Adrenal gland (tissue), 12 donors: ENCODE results near the gene SCAF1. TPM values are rescaled to one million over a fixed set of nuclear protein-coding genes. Genes with fewer than 3 reads are reported as not detected.
A peak's percentile ranks its signal among the peaks of the same experiment; 100 is the strongest.

Experiments used
- DNase-seq, 7 donors: peaks; one replicate each; pipeline ENCODE4 v3.0.0-alpha.2; 2019 to 2020
- H3K27ac ChIP-seq, 5 donors: fragments of 200-600 bp; sonication (generic) in 4 of 5; 1 replicate in 3 of 5; 2 replicates in 2 of 5; pipeline versions ENCODE4 v1.5.1 to v1.8.0; 2016 to 2020; ENCODE audit warnings: mild to moderate bottlenecking in 1 of 5
- H3K27me3 ChIP-seq: fragments of 200-600 bp; 2 replicates; pipeline ENCODE4 v1.8.0; 2021
- H3K36me3 ChIP-seq, 2 donors: fragments of 200-600 bp; replicated peaks in 1 of 2; 1 replicate in 1 of 2; 2 replicates in 1 of 2; pipeline versions ENCODE4 v1.5.1 to v1.8.0; 2018 to 2022
- H3K4me1 ChIP-seq, 2 donors: fragments of 200-600 bp; replicated peaks in 1 of 2; 1 replicate in 1 of 2; 2 replicates in 1 of 2; pipeline versions ENCODE4 v1.5.1 to v1.8.0; 2018 to 2021
- H3K4me3 ChIP-seq, 4 donors: fragments of 200-600 bp; sonication (generic) in 3 of 4; one replicate each; pipeline ENCODE4 v1.5.1; 2016 to 2018
- H3K9me3 ChIP-seq, 3 donors: fragments of 200-600 bp; sonication (generic) in 1 of 3; replicated peaks in 1 of 3; 1 replicate in 2 of 3; 2 replicates in 1 of 3; pipeline versions ENCODE4 v1.5.1 to v1.8.0; 2016 to 2021
- POLR2A ChIP-seq, 2 donors: fragments of 450-650 bp; IDR thresholded peaks; one replicate each; pipeline ENCODE4 v1.6.1; 2017; ENCODE audit warnings: antibody characterized with exemption in 2 of 2, mild to moderate bottlenecking in 2 of 2, moderate library complexity in 1 of 2
- WGBS, 4 donors: extraction: QIAGEN DNeasy Blood & Tissue Kit in 2 of 4; methylation state at CpG; one replicate each; pipeline versions ENCODE4 v1.1.5 to v1.1.7; 2013 to 2017; 5-methylcytosine and 5-hydroxymethylcytosine counted together
- intact Hi-C, 2 donors: fragments of 100-400 bp; cut with DNase I; formaldehyde crosslinking; loops; one replicate each; pipeline versions ENCODE4 v1.14.1 to v1.15.0; 2022 to 2023
- polyA plus RNA-seq, 3 donors: library from polyadenylated mRNA; stranded (reverse); fragments of 200-250 nt in 2 of 3; fragments of 350-450 nt in 1 of 3; fragmentation: Illumina TruSeq in 1 of 3; extraction: RNeasy Lipid Tissue Mini Kit (QIAGEN cat#74804) in 1 of 3; gene quantifications; one replicate each; pipeline ENCODE4 v1.2.3, GENCODE V29; 2013 to 2014
- total RNA-seq, 9 donors: library from RNA; depleted of rRNA in 4 of 9; stranded (reverse); fragments of >200 nt in 4 of 9; fragments of 120-200 nt in 1 of 9; fragmentation: NEBNext Ultra II Directional in 1 of 9; extraction: Animal tissue kit (Norgen Biotek cat#: 25700) in 1 of 9; gene quantifications; one replicate each; pipeline versions ENCODE4 v1.1.0 to v1.2.4, GENCODE V29; 2013 to 2023
- TF ChIP-seq, protein P1 (sequence below), 6 experiments: fragments of 450-650 bp in 4 of 6; fragments of 200-600 bp in 2 of 6; sonication (generic) in 1 of 6; IDR thresholded peaks; 1 replicate in 5 of 6; 2 replicates in 1 of 6; pipeline versions ENCODE4 v1.5.1 to v1.8.0; 2016 to 2021; ENCODE audit warnings: antibody characterized with exemption in 6 of 6, mild to moderate bottlenecking in 2 of 6, moderate library complexity in 1 of 6
- donor health status: healthy with polysubstance abuse.
- donor health status: Bipolar disorder and iron deficiency.
- donor health status: DM: yes; HTN: yes; CAD: no.
- donor health status: DM: no; HTN: no; CAD: no.
- donor health status: DM: no; HTN: no; CAD: no.
- donor health status: DM: yes; HTN: yes; CAD: no.

SCAF1 gene
- total and polyA plus RNA-seq, 12 donors = 4.2 to 81.3 (median 39.0) TPM

DNA sequence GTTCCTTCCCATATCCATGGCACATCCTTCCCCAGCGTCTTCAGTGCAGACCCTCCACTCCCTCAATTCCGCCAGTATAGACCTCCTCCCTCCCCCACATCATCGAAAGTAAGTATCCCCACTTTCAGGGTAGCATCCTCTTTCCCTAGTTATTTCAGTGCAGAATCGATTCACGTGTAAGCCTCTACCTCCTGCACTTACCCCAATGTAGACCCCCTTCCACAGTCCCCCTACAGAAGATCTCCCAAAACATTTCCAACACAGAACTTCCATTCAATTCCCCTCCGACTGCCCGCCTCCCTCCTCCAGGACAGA lies 23.0 kb downstream of the SCAF1 start:
- Histone ChIP-seq H3K27ac (peak overlapping the region; percentile 72 to 92 (median 86)), H3K9me3 (no peaks in the 10 kb centered on the region), H3K4me3 (peak overlapping the region; percentile 53 to 79 (median 65)), H3K36me3 (peaks cover 0 to 27% of the 10 kb centered on the region in 2 donors), H3K4me1 (peaks cover 14 to 17% of the 10 kb centered on the region in 2 donors), H3K27me3 (no peaks in the 10 kb centered on the region)
- no peak for DNase-seq
- WGBS, 4 donors = 0 to 1% (median 0%) methylated on average over 7 of the region's 7 CpGs
- intact Hi-C loops = no loop called here
- TF ChIP-seq, protein P1, sequence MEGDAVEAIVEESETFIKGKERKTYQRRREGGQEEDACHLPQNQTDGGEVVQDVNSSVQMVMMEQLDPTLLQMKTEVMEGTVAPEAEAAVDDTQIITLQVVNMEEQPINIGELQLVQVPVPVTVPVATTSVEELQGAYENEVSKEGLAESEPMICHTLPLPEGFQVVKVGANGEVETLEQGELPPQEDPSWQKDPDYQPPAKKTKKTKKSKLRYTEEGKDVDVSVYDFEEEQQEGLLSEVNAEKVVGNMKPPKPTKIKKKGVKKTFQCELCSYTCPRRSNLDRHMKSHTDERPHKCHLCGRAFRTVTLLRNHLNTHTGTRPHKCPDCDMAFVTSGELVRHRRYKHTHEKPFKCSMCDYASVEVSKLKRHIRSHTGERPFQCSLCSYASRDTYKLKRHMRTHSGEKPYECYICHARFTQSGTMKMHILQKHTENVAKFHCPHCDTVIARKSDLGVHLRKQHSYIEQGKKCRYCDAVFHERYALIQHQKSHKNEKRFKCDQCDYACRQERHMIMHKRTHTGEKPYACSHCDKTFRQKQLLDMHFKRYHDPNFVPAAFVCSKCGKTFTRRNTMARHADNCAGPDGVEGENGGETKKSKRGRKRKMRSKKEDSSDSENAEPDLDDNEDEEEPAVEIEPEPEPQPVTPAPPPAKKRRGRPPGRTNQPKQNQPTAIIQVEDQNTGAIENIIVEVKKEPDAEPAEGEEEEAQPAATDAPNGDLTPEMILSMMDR (IDR thresholded peaks at IDR 0.05) = no peak
- TF ChIP-seq POLR2A (IDR thresholded peaks at IDR 0.05) = no peak

DNA sequence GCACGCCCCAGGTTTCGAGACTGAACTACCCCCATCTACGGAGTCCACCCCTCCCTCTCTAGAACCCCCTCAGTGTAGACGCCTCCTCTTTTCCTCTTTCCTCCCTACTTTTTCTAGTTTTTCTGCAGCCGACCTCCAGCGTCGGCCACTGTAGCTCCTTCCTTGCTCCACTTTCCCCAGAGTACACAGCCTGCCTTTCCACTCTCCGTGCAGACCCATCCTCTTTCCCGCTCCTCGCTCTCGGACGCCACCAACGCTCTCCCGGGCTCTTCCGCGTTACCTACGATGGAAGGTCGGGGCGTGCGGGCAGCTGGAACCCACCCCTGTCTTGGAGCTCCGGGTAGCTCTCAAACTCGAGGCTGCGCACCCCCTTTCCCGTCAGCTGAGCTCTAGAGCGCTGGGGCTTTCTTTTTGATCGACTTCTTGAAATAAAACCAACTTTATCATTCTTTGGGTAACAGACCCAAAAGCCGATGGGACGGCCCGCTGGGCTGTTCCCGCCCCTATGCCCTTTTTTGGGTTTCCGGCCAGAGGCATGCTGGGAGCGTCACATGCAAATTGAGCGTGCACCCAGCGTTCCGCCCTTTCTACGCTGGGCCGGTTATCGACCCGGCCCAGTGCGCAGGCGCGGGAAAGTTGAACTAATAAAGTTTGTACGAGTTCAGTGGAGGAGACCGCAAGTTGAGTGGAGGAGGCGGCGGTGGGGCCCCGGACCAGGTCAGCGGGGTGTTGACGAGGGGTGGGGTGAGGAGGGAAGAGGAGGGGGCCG lies 23.5 kb downstream of the SCAF1 start, which contains the start of the genes BCL2L12 and IRF3:
BCL2L12 (plus strand) TSS at position 583 of the 769 bp plus-strand sequence. CDS start 760 bp downstream, outside the sequence.
IRF3 (minus strand) TSS at position 507 of the 769 bp plus-strand sequence. CDS start 1,019 bp downstream, outside the sequence.
- WGBS, 4 donors = 0% methylated on average over 46 to 50 of the region's 50 CpGs
- Histone ChIP-seq H3K27ac (peak within 1 kb of the TSS; percentile 72 to 92 (median 86)), H3K9me3 (no peaks in the 10 kb centered on the region), H3K4me3 (peak within 1 kb of the TSS; percentile 53 to 79 (median 65)), H3K4me1 (peaks cover 14 to 17% of the 10 kb centered on the region in 2 donors), H3K36me3 (peaks cover 0 to 22% of the 10 kb centered on the region in 2 donors), H3K27me3 (no peaks in the 10 kb centered on the region)
- peak; percentile 50 to 77 for TF ChIP-seq POLR2A (IDR thresholded peaks at IDR 0.05)
- TF ChIP-seq, protein P1 (IDR thresholded peaks at IDR 0.05) = no peak
- intact Hi-C loops = no loop called here
- peak; percentile 98 to 99 (median 99) for DNase-seq

- TF ChIP-seq, protein P1 (IDR thresholded peaks at IDR 0.05) = peak in 1 of 6 experiments; percentile 10
- TF ChIP-seq POLR2A (IDR thresholded peaks at IDR 0.05) = no peak
- Histone ChIP-seq H3K4me1 (peaks cover 14 to 17% of the 10 kb centered on the region in 2 donors), H3K4me3 (peak overlapping the region in 3 of 4 donors; percentile 25 to 69 (median 61)), H3K9me3 (no peaks in the 10 kb centered on the region), H3K27ac (peak overlapping the region in 3 of 5 donors; percentile 34 to 92 (median 86)), H3K27me3 (no peaks in the 10 kb centered on the region), H3K36me3 (peaks cover 0 to 19% of the 10 kb centered on the region in 2 donors)
- intact Hi-C loops = no loop called here
- WGBS, 4 donors = 0 to 4% (median 1%) methylated on average over 3 to 9 of the region's 9 CpGs
- no peak for DNase-seq
These were observed 24.1 kb downstream of the SCAF1 start for GRCh38 chr19:49666120-49666444.

DNA sequence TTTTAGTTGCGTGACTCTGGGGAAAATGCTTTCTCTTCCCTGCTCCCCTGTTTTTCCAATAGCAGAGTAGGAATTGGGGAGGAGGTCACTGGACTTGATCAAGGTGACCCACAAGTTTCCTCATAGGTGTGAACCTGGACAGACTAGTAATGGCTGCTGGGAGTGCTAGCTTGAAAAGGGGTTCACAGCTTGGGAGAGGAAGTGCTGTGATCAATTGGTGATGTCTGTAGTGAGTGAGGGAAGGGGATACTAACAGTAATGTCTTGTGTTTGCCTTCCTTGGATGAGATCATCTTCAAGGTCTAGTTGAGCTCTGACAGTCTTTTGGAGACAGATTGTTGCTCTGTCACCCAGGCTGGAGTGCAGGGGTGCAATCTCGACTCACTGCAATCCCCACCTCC lies 25.5 kb downstream of the SCAF1 start:
- intact Hi-C loops = no loop called here
- Histone ChIP-seq H3K4me1 (peaks cover 14 to 17% of the 10 kb centered on the region in 2 donors), H3K27me3 (no peaks in the 10 kb centered on the region), H3K36me3 (peaks cover 0 to 5% of the 10 kb centered on the region in 2 donors), H3K27ac (no peak overlapping the region), H3K9me3 (no peaks in the 10 kb centered on the region), H3K4me3 (no peak overlapping the region)
- WGBS, 4 donors = 69 to 91% (median 71%) methylated on average over 1 to 2 of the region's 2 CpGs
- no peak for DNase-seq
- no peak for TF ChIP-seq POLR2A (IDR thresholded peaks at IDR 0.05)
- TF ChIP-seq, protein P1 (IDR thresholded peaks at IDR 0.05) = no peak
